Colon (tissue), 2 donors: ENCODE results near the gene KCNT1.

Source experiments
- FAIRE-seq: peaks from 2 replicates; lab custom pipeline; 2012; peaks lifted over from hg19 to GRCh38; lab: Jason Lieb, UNC
- donor health status: control.
- donor health status: control.

The KCNT1 gene

GRCh38 chr9:135673941-135674340, 28.0 kb upstream of the KCNT1 start:
- no peak for FAIRE-seq

- no peak for FAIRE-seq
These were observed 27.0 kb upstream of the KCNT1 start for GRCh38 chr9:135674977-135675376.

- no peak for FAIRE-seq
These were observed 25.1 kb upstream of the KCNT1 start for GRCh38 chr9:135676891-135677290.

- no peak for FAIRE-seq
These were observed 24.3 kb upstream of the KCNT1 start for GRCh38 chr9:135677641-135678168.

GRCh38 chr9:135678236-135679017, 23.6 kb upstream of the KCNT1 start:
- FAIRE-seq: no peak

- no peak for FAIRE-seq
These were observed 21.9 kb upstream of the KCNT1 start for GRCh38 chr9:135680056-135680455.

- FAIRE-seq: no peak
These were observed 20.8 kb upstream of the KCNT1 start for GRCh38 chr9:135681161-135681560.

- no peak for FAIRE-seq
These were observed 18.5 kb upstream of the KCNT1 start for GRCh38 chr9:135683401-135684034.

- FAIRE-seq: no peak
These were observed 17.3 kb upstream of the KCNT1 start for GRCh38 chr9:135684691-135685090.

- FAIRE-seq: no peak
These were observed 14.8 kb upstream of the KCNT1 start for GRCh38 chr9:135687216-135687615.

- no peak for FAIRE-seq
These were observed 13.0 kb upstream of the KCNT1 start for GRCh38 chr9:135689011-135689410.

GRCh38 chr9:135690836-135691570, 11.0 kb upstream of the KCNT1 start:
- FAIRE-seq: no peak

GRCh38 chr9:135692410-135692809, 9.6 kb upstream of the KCNT1 start:
- FAIRE-seq: no peak

- FAIRE-seq: no peak
These were observed 8.7 kb upstream of the KCNT1 start for GRCh38 chr9:135693265-135693664.

GRCh38 chr9:135693771-135694170, 8.2 kb upstream of the KCNT1 start:
- no peak for FAIRE-seq

GRCh38 chr9:135694414-135694813, 7.6 kb upstream of the KCNT1 start:
- FAIRE-seq: no peak

- FAIRE-seq: no peak
These were observed 6.9 kb upstream of the KCNT1 start for GRCh38 chr9:135695036-135695435.

- no peak for FAIRE-seq
These were observed 6.3 kb upstream of the KCNT1 start for GRCh38 chr9:135695642-135696041.

GRCh38 chr9:135696446-135696845, 5.5 kb upstream of the KCNT1 start:
- no peak for FAIRE-seq

- FAIRE-seq: no peak
These were observed 4.8 kb upstream of the KCNT1 start for GRCh38 chr9:135697226-135697625.

- FAIRE-seq: no peak
These were observed 3.7 kb upstream of the KCNT1 start for GRCh38 chr9:135698236-135698635.

- no peak for FAIRE-seq
These were observed 3.2 kb upstream of the KCNT1 start for GRCh38 chr9:135698767-135699166.

- FAIRE-seq: no peak
These were observed 2.5 kb upstream of the KCNT1 start, which contains the start of gene SOHLH1 for GRCh38 chr9:135699440-135699839. Gene SOHLH1, minus strand, starts transcription at chr9:135699481. Its CDS starts 14 bp downstream, at chr9:135699467.
